Transverse colon (tissue), 4 donors: ENCODE data around the gene ULK4. TPM values are rescaled to one million over a fixed set of nuclear protein-coding genes. Genes with fewer than 3 reads are reported as not detected.
"Not testable (repeated sequence)": the region's sequence is repeated elsewhere in the genome, so short reads cannot be mapped to it uniquely, and the experiment has no call there.

ENCODE experiments used
- DNase-seq: peaks from one replicate; pipeline ENCODE4 v3.0.0-alpha.2; 2019
- H3K27ac ChIP-seq, 4 donors: fragments of 200-600 bp; sonication (generic); 2 replicates each; pipeline ENCODE4 v1.5.1; 2016 to 2018; ENCODE audit warnings: inconsistent platforms in 4 of 4
- H3K27me3 ChIP-seq: fragments of 200-600 bp; sonication (generic); 2 replicates; pipeline ENCODE4 v1.5.1; 2017; ENCODE audit warnings: inconsistent platforms
- H3K36me3 ChIP-seq, 4 donors: fragments of 200-600 bp; sonication (generic); 2 replicates each; pipeline ENCODE4 v1.5.1; 2017 to 2019; ENCODE audit warnings: inconsistent platforms in 4 of 4
- H3K4me1 ChIP-seq, 4 donors: fragments of 200-600 bp; sonication (generic); 2 replicates each; pipeline ENCODE4 v1.5.1; 2017 to 2020; ENCODE audit warnings: inconsistent platforms in 4 of 4
- H3K4me3 ChIP-seq, 4 donors: fragments of 200-600 bp; sonication (generic); 1 replicate in 1 of 4; 2 replicates in 3 of 4; pipeline versions ENCODE4 v1.5.1 to v1.6.1; 2017 to 2019; ENCODE audit warnings: inconsistent platforms in 4 of 4
- H3K9me3 ChIP-seq, 2 donors: fragments of 200-600 bp; sonication (generic); 2 replicates each; pipeline ENCODE4 v1.5.1; 2017 to 2019; ENCODE audit warnings: inconsistent platforms in 2 of 2
- EP300 ChIP-seq: sonication (generic); formaldehyde crosslinking; IDR thresholded peaks from one replicate; pipeline ENCODE4 v1.6.1; 2017; ENCODE audit warnings: antibody characterized with exemption, low read depth
- POLR2A ChIP-seq: fragments of 450-650 bp; IDR thresholded peaks from one replicate; pipeline ENCODE4 v1.6.1; 2016; ENCODE audit warnings: antibody characterized with exemption, mild to moderate bottlenecking, moderate library complexity
- POLR2AphosphoS5 ChIP-seq, 3 donors: sonication (generic); formaldehyde crosslinking; IDR thresholded peaks; one replicate each; pipeline ENCODE4 v1.6.1; 2016; ENCODE audit warnings: antibody characterized with exemption in 3 of 3
- WGBS, 2 donors: methylation state at CpG; one replicate each; pipeline ENCODE4 v1.1.5; 2018; ENCODE audit warnings: low coverage in 1 of 2; 5-methylcytosine and 5-hydroxymethylcytosine counted together
- in situ Hi-C, 4 donors: fragments of 200-750 bp; cut with MboI; loops; one replicate each; pipeline versions ENCODE4 v1.15.0 to v1.15.1; 2017; ENCODE audit warnings: low sequenced_read_pairs in 3 of 4, low pct_ligation_motif_present in 1 of 4, low pct_unique_long_range_greater_than_20kb in 1 of 4
- intact Hi-C: fragments of 100-400 bp; cut with DNase I; formaldehyde crosslinking; loops from one replicate; pipeline ENCODE4 v1.15.1; 2023; ENCODE audit warnings: low total_unique reads
- total RNA-seq, 4 donors: library from RNA; depleted of rRNA; stranded (reverse); fragments of >200 nt; gene quantifications; one replicate each; pipeline ENCODE4 v1.1.0, GENCODE V29; 2016
- TF ChIP-seq, protein P1 (sequence below), 5 experiments: fragments of 200-600 bp in 3 of 5; fragments of 450-650 bp in 2 of 5; sonication (generic) in 3 of 5; IDR thresholded peaks; 1 replicate in 2 of 5; 2 replicates in 3 of 5; pipeline ENCODE4 v1.5.1; 2016 to 2017; ENCODE audit warnings: antibody characterized with exemption in 5 of 5, inconsistent platforms in 3 of 5, mild to moderate bottlenecking in 2 of 5, moderate library complexity in 1 of 5

ULK4 gene
- total RNA-seq, 4 donors from 2014 or later: 4.1 to 19.2 (median 11.7) TPM

DNA sequence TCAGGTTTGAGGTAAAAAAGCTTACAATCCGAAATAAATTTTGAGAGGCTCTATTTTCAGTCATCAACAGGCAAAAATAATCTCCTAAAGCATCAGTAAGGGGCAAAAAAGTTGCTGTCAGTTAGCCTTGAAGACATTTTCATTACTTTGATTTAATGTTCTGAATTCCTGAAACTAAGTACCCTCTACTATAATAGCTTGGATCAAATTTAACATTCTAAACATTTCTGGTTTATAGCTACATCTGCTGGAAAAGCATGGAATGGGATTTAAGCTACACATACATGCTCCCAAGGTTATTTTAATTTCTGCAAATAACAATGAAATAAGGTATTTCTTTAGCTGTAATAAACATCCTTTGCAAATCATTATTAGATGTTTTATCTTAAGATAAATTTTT is 245.4 kb downstream of the ULK4 start:
- no peak for TF ChIP-seq POLR2AphosphoS5 (IDR thresholded peaks at IDR 0.05)
- TF ChIP-seq, protein P1, sequence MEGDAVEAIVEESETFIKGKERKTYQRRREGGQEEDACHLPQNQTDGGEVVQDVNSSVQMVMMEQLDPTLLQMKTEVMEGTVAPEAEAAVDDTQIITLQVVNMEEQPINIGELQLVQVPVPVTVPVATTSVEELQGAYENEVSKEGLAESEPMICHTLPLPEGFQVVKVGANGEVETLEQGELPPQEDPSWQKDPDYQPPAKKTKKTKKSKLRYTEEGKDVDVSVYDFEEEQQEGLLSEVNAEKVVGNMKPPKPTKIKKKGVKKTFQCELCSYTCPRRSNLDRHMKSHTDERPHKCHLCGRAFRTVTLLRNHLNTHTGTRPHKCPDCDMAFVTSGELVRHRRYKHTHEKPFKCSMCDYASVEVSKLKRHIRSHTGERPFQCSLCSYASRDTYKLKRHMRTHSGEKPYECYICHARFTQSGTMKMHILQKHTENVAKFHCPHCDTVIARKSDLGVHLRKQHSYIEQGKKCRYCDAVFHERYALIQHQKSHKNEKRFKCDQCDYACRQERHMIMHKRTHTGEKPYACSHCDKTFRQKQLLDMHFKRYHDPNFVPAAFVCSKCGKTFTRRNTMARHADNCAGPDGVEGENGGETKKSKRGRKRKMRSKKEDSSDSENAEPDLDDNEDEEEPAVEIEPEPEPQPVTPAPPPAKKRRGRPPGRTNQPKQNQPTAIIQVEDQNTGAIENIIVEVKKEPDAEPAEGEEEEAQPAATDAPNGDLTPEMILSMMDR (IDR thresholded peaks at IDR 0.05): peak in 4 of 5 experiments; percentile 19 to 43 (median 28)
- Histone ChIP-seq H3K27me3 (no peaks in the 10 kb centered on the region), H3K9me3 (no peaks in the 10 kb centered on the region), H3K4me3 (no peak overlapping the region), H3K27ac (no peak overlapping the region), H3K36me3 (no peaks in the 10 kb centered on the region), H3K4me1 (no peaks in the 10 kb centered on the region)
- in situ Hi-C loops (loop anchor here in 2 of 4 donors (25.0 kb wide), 1 partner anchor 1129 kb away; no protein-coding TSS in a partner anchor), intact Hi-C loops (no loop called here)
- 83 to 85% methylated on average over 1 of the region's 1 CpG for WGBS, 2 donors
- no peak for DNase-seq

DNA sequence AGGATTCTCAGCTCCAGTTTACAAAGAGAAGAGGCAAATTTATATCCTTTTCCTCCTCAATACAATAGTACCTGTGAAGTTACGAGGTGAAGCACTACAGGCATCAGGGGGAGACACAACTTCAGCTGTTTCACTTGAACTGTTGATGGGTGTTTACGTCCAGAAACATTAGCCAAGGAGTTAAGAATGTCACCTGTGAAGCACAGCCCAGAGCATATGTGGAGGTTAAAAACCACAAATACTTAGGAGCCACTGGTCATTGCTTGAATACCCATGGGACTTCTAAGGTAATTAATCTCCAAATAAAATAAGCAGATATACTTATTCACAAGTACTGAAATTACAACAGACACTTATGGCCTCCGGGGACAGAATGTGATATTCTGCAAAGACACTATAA is 246.5 kb downstream of the ULK4 start:
- intact Hi-C loops: no loop called here
- H3K9me3 ChIP-seq: no peaks in the 10 kb centered on the region
- no peak overlapping the region for H3K4me3 ChIP-seq
- H3K4me1 ChIP-seq: no peaks in the 10 kb centered on the region
- TF ChIP-seq EP300 (no peak), POLR2AphosphoS5 (IDR thresholded peaks at IDR 0.05) (no peak), POLR2A (no peak)
- TF ChIP-seq, protein P1 (IDR thresholded peaks at IDR 0.05): no peak
- no peak overlapping the region for H3K27ac ChIP-seq
- no peak for DNase-seq
- no peaks in the 10 kb centered on the region for H3K27me3 ChIP-seq
- in situ Hi-C loops: loop anchor here in 2 of 4 donors (25.0 kb wide), 1 partner anchor 1128 kb away; no protein-coding TSS in a partner anchor
- no peaks in the 10 kb centered on the region for H3K36me3 ChIP-seq
- WGBS, 2 donors: 79 to 87% methylated on average over 3 of the region's 3 CpGs

DNA sequence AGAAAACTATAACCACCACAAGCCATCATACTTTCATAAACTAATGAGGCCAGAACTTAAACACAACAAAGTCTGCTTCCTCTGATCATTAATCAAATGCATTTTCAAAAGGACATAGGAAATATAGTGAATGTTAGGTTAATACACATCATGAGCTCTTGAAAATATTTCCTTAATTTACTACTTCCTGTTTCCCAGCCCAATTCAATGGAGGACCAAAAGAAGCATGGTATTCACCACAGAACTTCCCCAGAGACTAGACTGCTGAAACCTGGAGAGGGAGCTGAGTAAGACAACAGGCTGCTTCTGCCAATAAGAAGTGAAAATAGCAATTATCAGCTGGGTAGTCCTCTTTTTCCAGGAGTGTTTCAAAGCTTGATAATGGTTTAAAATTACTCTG is 250.3 kb downstream of the ULK4 start:
- intact Hi-C loops (no loop called here), in situ Hi-C loops (loop anchor here in 2 of 4 donors (25.0 kb wide), 1 partner anchor 1124 kb away; no protein-coding TSS in a partner anchor)
- no peak overlapping the region for H3K4me3 ChIP-seq
- H3K27me3 ChIP-seq: no peaks in the 10 kb centered on the region
- TF ChIP-seq EP300 (no peak), POLR2AphosphoS5 (IDR thresholded peaks at IDR 0.05) (no peak), POLR2A (no peak)
- TF ChIP-seq, protein P1 (IDR thresholded peaks at IDR 0.05): no peak
- DNase-seq: no peak
- no peak overlapping the region for H3K27ac ChIP-seq
- H3K9me3 ChIP-seq: no peaks in the 10 kb centered on the region
- no peaks in the 10 kb centered on the region for H3K4me1 ChIP-seq
- no peaks in the 10 kb centered on the region for H3K36me3 ChIP-seq

DNA sequence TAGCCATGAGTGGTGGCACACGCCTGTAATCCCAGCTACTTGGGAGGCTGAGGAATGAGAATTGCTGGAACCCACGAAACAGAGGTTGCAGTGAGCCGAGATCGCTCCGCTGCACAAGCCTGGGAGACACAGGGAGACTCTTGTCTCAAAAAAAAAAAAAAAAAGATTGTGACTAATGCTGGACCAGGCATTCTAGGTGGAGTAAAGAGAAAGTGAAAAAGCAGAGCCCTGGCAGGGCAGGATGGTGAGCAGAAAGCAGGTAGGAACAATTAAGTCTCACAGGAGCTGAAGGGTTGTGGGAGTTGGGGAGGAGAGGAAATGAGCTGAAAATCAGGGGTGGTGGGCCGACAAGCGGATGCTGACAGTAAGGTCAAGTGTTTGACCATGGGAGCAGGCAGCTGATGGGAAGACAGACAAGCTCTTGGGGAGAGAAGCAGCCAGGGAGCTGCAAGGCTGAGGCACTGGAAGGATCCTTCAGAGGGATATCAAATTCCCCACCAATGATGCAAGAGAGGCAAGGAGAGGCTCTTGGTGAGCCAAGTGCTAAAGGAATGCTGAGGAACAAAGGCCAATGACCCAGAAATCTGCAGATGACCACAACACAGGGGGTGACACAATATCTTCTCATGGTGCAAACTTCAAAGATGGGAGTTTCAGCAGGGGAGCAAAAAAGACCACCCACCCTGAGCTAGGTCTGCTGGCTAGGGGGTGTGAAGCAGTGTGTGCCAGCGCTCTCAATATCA is 251.1 kb downstream of the ULK4 start:
- no peaks in the 10 kb centered on the region for H3K27me3 ChIP-seq
- no peaks in the 10 kb centered on the region for H3K4me1 ChIP-seq
- H3K9me3 ChIP-seq: no peaks in the 10 kb centered on the region
- H3K36me3 ChIP-seq: no peaks in the 10 kb centered on the region
- DNase-seq: no peak
- intact Hi-C loops (no loop called here), in situ Hi-C loops (loop anchor here in 2 of 4 donors (25.0 kb wide), 1 partner anchor 1124 kb away; no protein-coding TSS in a partner anchor)
- TF ChIP-seq, protein P1 (IDR thresholded peaks at IDR 0.05): no peak
- no peak for TF ChIP-seq EP300
- TF ChIP-seq POLR2AphosphoS5 (IDR thresholded peaks at IDR 0.05): no peak
- no peak for TF ChIP-seq POLR2A
- no peak overlapping the region for H3K4me3 ChIP-seq
- 90 to 95% methylated on average over 6 to 8 of the region's 8 CpGs for WGBS, 2 donors
- no peak overlapping the region for H3K27ac ChIP-seq

DNA sequence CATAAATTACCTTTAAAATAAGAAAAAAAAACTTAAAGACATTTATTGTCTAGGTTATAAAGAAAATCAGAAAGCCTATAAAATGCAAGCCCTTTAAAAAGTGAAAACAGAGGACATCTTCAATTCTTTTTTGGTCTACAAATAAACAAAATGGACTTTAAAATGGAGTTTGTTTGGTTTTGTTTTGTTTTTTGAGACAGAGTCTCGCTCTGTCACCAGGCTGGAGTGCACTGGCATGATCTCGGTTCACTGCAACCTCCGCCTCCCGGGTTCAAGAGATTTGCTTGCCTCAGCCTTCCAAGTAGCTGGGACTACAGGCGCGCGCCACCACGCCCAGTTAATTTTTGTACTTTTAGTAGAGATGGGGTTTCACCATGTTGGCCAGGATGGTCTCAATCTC is 252.7 kb downstream of the ULK4 start:
- H3K4me3 ChIP-seq, H3K27me3 ChIP-seq, H3K36me3 ChIP-seq, H3K4me1 ChIP-seq, intact Hi-C loops, DNase-seq, H3K9me3 ChIP-seq, H3K27ac ChIP-seq: not testable (repeated sequence)
- WGBS, 2 donors: 96 to 98% methylated on average over 8 of the region's 8 CpGs
- in situ Hi-C loops: loop anchor here in 2 of 4 donors (25.0 kb wide), 1 partner anchor 1122 kb away; no protein-coding TSS in a partner anchor
